Stimulated activated naive CD4-positive, alpha-beta T cell treated with Interleukin-2 at 50 U/mL for 16 hours (primary cell): ENCODE measurements around the gene CWC22.
"Not testable (repeated sequence)": the region's sequence is repeated elsewhere in the genome, so short reads cannot be mapped to it uniquely, and the experiment has no call there.

ENCODE experiments used
- DNase-seq: peaks from one replicate; lab custom pipeline; 2025; lab: John Stamatoyannopoulos, UW

The CWC22 gene

GRCh38 chr2:180006781-180007579, at the start of gene CWC22:
TSS of gene CWC22 (minus strand) at chr2:180007297. CDS start at chr2:179993341, 13,956 bp downstream.
- peak; percentile 81 for DNase-seq

GRCh38 chr2:180056367-180057118, 49.4 kb upstream of the CWC22 start:
- DNase-seq = no peak

- not testable (repeated sequence) for DNase-seq
These were observed 47.5 kb upstream of the CWC22 start for GRCh38 chr2:180054576-180054975.

GRCh38 chr2:180050246-180050645, 43.1 kb upstream of the CWC22 start:
- DNase-seq = no peak

- no peak for DNase-seq
These were observed 41.2 kb upstream of the CWC22 start for GRCh38 chr2:180048251-180048650.

GRCh38 chr2:180046776-180047175, 39.7 kb upstream of the CWC22 start:
- DNase-seq = no peak

GRCh38 chr2:180046202-180046601, 39.1 kb upstream of the CWC22 start:
- no peak for DNase-seq

GRCh38 chr2:180040146-180040925, 33.2 kb upstream of the CWC22 start:
- no peak for DNase-seq

DNA sequence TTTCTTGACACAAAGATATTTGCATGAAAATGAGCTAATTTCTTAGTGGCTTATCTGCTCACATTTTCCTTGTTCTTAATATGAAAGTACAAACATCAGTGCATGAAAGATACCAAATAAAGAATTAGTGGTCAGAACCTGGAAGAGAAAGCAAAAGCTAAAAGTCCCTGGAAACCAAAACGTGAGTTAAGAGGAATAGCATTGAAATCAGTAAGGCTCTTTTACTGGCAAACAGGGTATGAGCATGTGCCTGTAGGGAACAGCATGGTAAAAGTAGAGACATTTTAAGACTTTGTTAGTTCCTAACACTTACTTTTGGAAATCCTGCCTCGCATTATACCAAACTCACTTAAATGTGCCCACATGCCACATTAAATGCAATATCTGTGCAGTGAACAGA, 31.9 kb upstream of the CWC22 start:
- no peak for DNase-seq

DNA sequence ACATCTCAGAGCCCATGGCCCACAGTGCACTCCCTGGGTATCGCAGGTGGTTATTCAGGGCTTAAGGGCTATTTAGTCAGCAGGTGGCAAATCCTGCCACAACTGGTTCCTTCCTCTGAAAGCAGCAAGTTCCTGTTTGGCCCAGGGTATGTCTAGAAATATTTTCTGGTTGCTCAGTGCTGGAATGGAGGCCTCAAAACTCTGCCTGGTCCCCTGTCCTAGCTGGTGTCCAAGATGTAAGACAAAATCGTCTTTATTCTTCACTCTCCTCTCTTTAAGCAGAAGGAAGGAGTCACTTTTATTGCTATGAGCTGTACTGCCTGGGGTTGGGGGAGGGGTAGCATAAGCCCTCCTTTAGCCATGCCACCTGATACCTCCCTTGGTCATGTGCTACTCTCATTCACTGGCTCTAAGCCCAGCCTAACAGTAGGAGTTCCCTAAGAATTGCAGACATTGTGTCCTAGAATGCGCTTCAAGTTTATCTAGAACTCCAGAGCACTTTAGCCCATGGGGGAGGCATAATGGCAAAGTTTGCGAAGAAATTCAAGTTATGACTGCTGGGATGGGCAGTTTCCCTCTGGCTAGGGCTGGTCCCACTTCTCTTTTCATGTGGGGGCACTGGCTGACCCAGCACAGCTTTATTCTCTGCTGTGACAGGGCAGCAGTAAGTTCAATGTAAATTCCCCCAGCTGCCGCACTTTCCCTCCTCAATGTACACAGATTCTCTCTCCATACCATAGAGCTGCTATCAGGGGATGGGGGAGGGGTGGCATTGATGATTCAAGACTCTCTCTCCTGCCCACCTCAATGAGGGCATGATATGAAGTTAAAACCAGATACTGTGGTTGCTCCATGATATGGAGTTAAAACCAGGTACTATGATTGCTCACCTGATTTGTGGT, 27.1 kb upstream of the CWC22 start:
- no peak for DNase-seq

DNA sequence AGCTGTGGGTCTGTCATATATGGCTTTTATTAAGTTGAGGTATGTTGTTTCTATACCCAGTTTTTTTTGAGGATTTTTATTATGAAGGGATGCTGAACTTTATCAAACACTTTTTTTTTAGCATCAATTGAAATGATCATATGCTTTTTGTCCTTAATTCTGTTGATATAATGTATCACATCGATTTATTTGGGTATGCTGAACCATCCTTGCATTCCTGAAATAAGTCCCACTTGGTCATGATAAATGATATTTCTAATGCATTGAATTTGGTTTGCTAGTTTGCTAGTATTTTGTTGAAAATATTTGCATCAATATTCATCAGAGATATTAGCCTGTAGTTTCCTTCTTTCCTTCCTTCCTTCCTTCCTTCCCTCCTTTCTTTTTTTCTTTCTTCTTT, 22.5 kb upstream of the CWC22 start:
- no peak for DNase-seq

GRCh38 chr2:180021850-180022249, 14.8 kb upstream of the CWC22 start:
- DNase-seq = no peak

DNA sequence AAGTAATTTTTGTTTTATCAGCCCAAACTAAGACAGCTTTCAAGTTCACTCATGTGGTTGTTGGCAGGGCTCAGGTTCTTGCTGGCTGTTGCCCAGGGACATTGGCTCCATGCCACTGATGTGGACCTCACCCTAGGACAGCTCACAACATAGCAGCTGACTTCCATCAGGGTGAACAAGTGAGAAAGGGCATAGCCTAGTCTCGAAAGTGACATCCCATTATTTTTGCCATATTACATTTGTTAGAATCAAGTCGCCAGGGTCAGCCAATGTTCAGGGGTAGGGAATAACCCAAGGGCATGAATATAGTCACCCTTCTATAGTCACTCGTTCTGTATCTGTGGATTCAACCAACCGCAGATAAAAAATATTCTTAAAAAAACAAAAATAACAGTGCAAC, 10.7 kb upstream of the CWC22 start:
- DNase-seq = no peak

DNA sequence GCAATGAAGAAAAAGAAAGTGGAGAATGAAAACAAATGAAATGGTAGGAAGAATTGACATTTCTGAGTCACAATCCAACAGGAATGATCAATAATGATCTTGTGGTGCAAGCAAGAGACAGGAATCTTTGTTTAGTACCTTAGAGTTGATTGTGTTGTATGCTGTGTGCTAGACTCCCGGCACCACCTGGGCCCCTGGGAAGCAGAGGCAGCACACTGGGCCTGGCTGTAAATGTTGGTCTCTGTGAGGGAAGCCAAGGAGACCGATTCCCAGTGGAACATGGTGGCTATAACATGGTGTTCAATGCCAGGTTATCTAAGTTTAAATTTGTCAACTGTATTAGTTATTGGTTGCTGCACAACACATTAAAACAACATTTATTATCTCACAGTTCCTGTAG, 9.8 kb upstream of the CWC22 start:
- DNase-seq = no peak

- DNase-seq = no peak
These were observed 9.0 kb upstream of the CWC22 start for GRCh38 chr2:180015951-180016709.

- no peak for DNase-seq
These were observed 5.4 kb upstream of the CWC22 start for GRCh38 chr2:180012523-180012922.

DNA sequence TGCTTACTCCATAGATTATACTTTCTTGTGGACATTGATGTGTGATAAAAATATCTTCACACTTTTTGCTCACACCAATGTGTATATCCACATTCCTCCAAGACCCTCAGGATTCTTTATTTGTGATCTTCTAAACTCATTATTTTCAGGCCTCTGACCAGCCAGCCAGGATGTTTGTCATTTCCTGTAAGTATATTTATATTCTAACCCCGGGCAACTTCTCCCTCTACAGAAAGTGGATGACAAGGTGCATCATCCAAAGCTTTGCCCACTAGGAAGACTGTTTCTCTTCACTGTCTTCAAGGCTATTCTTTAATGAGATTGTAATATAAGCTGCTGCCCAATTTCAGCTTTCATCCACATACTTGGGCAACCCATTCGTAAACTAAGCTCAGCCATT, 3.6 kb upstream of the CWC22 start:
- DNase-seq = no peak

GRCh38 chr2:180006231-180006630, 866 bp downstream of the CWC22 start:
- no peak for DNase-seq

DNA sequence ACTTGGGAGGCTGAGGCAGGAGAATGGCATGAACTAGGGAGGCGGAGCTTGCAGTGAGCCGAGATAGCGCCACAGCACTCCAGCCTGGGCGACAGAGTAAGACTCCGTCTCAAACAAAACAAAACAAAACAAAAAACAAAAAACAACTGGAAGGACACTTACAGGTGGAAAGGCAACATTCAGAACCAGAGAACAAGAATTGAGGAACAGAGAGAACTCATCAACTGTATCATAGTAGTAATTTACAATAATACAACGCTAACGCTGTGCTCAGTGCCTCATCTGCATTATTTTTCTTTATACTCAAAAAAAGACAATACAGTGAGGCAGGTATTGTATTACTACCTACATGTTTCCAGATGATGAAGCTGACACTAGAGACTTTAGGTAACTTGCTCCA, 1.6 kb downstream of the CWC22 start:
- not testable (repeated sequence) for DNase-seq

DNA sequence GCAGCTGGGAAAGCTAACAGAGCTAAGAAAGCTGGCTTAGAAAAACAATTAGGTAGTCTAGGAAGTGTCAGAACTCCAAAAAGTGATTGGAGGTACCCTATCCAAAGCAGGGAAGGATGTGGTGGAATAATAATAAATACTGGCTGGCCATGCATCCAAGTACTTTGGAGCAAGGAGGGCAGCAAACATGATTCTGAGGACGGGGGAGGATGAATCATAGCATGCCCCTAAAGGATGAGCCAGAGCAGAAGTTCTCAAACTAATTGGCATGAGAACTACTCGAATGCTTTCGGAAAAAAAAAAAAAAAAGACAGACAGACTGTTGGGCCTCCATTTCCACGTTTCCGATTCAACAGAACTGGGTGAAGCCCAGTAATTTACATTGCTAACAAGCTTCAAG, 2.4 kb downstream of the CWC22 start:
- no peak for DNase-seq

DNA sequence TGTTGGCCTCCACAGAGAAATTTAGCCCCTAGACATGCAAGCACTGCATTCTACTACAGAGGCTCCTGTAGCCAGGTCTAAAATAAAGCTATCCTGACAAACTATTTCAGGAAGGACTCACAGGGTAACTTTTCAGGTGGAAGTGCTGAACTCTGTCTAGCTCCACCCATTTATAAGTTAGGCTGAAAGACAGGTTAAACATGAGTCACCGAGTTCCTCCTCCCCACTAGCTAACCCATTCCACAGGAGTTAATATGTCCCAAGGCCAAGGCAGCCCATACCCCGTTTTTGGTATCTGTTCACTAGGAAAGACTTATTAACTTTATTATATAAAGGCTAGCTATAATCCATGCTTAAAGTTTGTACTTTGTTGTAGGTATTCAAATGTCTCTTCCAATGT, 3.5 kb downstream of the CWC22 start:
- no peak for DNase-seq
